HG03558 (cell line): ENCODE measurements around the gene PITHD1.
"Not testable (repeated sequence)": the region's sequence is repeated elsewhere in the genome, so short reads cannot be mapped to it uniquely, and the experiment has no call there.

Experiments
- ATAC-seq: cut with Tn5 transposase; IDR thresholded peaks from one replicate; pipeline ENCODE4 v1.9.1; 2021; ENCODE audit warnings: moderate number of reproducible peaks; ENCODE audit not compliant: unreplicated experiment; ENCODE audit errors: extremely low read depth

The PITHD1 gene

DNA sequence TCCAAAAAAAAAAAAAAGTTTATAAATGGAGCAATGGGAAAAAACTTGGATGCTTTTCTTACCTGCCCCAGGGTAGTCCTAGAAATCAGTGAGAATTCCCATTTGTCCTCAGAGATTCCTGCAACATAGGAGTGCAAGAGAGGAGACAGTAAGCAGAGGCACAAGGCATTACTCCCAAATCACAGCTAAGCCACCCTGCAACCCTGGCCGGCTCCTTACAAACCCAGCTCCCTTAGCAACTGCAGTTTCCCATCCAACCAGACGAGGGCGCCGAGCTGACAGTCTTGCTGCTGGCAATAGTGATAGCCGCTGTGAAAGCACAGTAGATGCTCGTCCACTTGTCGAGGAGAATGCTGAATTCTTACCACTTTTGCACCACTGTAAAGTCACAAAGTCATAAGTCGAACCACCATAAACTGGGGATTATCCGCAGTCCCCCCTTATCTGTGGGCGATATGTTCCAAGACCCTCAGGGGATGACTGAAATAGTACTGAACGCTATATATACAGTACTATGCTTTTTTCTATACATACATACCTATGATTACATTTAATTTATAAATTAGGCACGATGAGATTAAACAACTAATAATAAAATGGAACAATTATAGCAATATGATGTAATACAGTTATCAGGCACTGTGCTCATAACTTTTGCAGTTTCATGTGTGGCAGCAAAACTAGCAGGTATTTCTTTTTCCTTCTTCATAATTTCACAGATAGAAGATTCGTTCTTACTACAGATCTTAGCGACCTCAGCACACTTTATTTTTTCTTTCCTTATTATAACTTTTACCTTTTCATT lies 6.0 kb upstream of the PITHD1 start:
- ATAC-seq, result no peak

GRCh38 chr1:23772854-23773242 lies 5.4 kb upstream of the PITHD1 start:
- ATAC-seq, result no peak

- ATAC-seq, result no peak
Measured at GRCh38 chr1:23774174-23774880, 3.9 kb upstream of the PITHD1 start.

DNA sequence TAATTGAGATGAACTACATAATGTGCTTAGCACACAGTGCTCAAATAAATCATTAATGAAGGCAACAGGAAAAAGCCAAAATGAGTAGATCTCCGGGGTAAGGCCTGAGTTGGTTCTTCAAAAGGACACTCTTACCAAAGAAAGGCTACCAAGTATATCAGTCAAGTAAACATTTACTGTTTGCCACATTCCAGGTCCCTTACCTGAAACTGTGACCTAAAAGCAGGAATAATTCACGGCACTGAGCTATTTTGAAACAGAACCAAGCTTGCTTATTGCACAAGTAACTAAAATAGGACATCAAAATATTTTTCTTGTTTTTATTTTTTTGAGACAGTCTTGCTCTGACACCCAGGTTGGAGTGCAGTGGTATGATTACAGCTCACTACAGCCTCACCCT lies 2.0 kb upstream of the PITHD1 start:
- ATAC-seq, result no peak

GRCh38 chr1:23779826-23780371 lies 1.7 kb downstream of the PITHD1 start:
- no peak for ATAC-seq

GRCh38 chr1:23783141-23783540 lies 4.9 kb downstream of the PITHD1 start:
- not testable (repeated sequence) for ATAC-seq

DNA sequence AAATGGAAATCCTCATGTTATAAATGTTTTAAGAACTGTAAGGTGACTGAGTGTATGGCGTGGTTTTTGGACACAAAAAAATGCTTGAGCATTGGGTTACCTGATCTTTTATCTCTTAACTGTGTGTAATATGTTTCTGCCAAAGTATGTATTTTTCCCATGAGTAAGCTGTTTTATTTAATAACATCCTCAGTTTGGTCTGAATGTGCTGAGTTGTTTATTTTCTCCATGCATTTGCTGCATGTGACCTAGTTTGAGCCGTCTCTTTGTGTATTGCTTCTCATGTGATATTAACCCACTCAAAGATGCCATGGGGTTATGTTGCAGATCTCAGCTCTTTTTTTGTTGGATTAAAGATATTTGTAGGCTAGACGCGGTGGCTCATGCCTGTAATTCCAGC lies 6.6 kb downstream of the PITHD1 start:
- ATAC-seq, result no peak

DNA sequence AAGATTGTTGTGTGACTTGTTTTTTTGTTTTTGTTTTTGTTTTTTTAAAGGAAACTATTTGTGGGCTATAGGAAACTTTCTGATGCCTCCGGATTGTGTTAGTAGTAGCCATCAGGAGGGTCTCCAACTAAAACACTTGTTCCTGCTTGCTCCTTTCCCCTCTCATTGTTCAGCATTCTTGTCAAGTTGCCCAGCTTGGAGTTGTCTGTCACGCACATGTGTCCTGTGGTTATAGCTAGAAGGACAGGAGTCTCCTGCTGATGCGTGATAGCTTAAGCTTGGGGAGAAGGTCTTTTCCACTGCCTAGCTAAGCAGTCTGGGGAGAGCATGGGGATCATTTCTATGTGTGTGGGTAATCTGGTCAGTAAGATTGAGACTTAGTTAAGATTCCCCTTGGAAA lies 9.5 kb downstream of the PITHD1 start:
- ATAC-seq, result no peak

GRCh38 chr1:23788695-23789094 lies 10.5 kb downstream of the PITHD1 start:
- no peak for ATAC-seq

DNA sequence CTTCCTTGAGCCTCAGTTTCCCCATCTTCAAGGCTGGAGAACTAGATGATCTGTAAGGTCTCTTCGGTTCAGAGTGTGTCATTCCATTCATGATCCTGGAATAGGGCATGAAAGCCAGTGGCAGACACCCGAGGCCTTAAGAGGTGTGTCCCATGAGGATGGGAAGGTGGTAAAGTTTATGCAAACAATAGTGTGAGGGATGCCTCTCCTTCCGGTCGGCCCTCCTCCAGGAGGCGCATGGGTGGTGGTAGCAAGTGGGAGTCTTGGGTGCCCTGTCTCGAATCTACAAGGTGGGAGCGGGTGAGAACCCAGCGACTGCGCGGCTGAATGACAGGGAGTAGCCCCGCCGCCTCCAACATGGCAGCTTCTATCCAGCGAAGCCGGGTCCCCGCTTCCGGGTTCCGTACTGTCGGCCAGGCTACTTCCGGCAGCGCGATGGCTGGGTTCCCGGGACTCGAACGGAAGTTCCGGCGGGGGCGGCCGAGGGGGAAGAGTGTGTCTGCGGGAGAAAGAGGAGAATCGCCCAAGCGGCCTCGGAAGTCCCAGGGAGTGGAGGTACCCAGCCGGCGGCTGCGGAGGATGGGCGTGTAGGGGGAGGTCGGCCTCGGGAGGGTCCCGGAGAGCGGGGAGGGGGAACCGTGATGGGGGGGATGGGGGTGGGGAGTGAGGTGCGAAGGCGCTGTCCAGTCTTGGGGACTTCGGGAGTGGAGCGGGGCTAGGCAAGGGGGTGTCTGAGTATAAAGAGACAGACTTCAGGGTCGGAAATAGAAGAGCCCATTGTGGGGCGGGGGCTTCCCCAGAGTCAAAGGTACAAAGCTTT lies 12.7 kb downstream of the PITHD1 start, which contains the start of gene LYPLA2:
Gene LYPLA2, plus strand, starts transcription at position 450 of the 820 bp plus-strand sequence. CDS start 1,538 bp downstream, outside the sequence.
- ATAC-seq, result no peak

DNA sequence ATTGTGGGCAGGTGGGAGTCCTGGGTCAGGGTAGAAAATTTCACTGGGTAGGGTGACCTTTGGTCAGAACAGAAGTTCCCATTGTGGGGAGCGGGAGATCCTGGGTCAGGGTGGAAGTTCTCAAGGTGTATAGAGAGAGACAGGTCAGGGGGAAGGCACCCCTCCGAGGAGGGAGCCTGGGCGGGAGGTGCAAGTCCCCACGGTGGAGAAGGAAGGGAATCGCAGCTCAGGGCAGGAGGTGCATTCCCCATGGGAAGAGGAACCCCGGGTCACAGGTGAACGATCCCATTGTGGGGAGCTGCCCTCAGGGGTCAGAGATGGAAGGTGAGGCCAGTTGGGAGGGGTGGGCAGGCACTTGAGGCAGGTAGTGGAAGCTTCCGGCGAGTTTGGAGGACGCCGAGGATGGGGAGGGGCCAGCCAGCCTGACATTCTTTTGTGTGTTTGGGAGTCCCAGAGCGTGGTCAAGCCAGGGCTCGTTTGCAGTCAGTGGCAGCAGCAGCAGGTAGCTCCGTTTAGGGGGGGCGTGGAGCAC lies 13.4 kb downstream of the PITHD1 start:
- no peak for ATAC-seq

DNA sequence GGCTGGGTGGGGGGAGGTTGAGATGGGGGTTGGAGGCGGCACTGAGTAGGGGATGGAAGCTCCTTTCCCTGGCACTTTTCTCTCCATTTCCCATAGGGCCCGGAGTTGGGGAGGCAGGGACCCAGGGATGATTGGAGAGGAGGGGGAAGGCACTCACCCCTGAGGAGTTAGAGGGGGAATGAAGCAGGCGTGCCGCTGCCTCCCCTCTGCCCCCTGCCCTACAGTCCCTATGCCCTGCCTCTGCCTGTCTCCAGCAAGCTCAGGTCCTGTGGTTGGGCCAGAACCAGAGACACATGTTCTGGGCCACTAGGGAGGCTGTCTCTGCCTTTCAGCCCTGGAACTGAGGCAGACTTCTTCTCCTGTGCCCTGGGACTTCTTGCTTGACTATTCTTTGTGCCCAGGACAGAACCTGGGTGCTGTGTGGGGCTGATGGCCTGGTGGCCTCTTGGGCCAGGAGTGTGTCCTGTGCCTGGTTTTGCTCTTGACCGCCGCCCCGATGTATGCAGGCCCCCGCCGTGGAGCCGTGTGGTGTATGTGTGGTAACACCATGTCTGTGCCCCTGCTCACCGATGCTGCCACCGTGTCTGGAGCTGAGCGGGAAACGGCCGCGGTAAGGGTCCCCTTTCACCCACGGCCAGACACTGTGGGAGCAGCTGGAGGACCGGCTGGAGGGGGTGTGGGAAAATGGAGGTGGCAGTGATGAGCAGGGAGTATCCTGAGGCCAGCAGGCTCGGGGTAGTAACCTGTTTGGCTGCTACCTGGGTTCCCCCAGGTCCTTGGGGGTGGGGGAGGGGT lies 14.1 kb downstream of the PITHD1 start:
- no peak for ATAC-seq

DNA sequence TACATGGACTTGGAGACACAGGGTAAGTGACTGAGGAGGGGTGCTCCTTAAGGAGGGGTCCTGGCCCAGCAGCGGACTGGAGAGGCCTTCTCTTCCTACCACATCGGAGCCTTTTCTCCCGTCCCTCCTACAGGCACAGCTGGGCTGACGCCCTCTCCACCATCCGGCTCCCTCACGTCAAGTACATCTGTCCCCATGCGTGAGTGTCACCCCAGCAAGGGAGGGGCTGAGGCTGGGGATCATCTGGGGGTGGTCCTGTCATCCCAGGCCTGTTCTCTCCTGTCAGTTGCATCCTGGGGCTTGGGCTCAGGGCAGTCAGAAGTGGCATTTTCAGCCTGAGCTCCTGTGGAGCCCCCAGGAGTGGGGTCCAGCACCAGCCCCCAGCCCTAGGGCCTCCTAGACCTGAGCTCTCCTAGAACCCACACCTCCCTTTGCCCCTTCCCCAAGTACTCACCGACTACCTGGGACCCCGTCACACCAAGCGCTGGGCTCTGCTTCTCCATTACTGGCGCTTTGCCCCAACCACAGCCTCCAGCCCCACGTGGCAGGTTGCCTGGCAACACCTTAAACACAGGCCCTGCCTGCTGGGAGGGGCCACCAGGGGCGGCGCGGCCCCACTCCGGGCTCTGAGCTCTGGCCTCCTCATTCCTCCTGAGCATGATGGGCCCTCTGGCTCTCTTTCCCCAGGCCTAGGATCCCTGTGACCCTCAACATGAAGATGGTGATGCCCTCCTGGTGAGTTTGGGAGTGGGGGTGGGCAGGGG lies 15.0 kb downstream of the PITHD1 start:
- no peak for ATAC-seq

DNA sequence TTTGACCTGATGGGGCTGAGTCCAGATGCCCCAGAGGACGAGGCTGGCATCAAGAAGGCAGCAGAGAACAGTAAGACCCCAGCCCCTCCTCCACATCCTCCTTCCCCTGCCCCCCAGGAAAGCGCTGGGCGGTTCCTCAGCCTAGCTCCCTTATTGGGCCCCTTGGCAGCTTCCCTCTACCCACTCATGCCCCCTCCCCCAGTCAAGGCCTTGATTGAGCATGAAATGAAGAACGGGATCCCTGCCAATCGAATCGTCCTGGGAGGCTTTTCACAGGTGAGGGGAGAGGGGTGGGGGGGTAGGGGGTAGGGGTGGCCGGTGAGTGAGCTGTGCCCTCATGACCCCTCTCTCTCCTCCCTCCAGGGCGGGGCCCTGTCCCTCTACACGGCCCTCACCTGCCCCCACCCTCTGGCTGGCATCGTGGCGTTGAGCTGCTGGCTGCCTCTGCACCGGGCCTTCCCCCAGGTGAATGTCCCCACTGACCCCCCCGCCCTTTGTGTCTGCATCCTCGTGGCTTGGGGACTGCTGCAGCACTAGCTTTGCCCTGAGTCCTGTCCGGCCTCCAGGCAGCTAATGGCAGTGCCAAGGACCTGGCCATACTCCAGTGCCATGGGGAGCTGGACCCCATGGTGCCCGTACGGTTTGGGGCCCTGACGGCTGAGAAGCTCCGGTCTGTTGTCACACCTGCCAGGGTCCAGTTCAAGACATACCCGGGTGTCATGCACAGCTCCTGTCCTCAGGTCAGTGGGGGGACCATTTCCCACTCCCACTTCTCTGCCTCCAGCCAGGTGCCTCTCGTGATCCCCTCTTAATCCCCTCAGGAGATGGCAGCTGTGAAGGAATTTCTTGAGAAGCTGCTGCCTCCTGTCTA lies 15.9 kb downstream of the PITHD1 start:
- no peak for ATAC-seq

DNA sequence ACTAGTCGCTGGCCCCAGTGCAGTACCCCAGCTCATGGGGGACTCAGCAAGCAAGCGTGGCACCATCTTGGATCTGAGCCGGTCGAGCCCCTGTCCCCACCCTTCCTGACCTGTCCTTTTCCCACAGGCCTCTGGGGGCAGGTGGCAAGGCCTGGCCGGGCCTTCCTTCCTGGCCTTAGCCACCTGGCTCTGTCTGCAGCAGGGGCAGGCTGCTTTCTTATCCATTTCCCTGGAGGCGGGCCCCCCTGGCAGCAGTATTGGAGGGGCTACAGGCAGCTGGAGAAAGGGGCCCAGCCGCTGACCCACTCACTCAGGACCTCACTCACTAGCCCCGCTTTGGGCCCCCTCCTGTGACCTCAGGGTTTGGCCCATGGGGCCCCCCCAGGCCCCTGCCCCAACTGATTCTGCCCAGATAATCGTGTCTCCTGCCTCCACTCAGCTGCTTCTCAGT lies 16.5 kb downstream of the PITHD1 start:
- not testable (repeated sequence) for ATAC-seq

DNA sequence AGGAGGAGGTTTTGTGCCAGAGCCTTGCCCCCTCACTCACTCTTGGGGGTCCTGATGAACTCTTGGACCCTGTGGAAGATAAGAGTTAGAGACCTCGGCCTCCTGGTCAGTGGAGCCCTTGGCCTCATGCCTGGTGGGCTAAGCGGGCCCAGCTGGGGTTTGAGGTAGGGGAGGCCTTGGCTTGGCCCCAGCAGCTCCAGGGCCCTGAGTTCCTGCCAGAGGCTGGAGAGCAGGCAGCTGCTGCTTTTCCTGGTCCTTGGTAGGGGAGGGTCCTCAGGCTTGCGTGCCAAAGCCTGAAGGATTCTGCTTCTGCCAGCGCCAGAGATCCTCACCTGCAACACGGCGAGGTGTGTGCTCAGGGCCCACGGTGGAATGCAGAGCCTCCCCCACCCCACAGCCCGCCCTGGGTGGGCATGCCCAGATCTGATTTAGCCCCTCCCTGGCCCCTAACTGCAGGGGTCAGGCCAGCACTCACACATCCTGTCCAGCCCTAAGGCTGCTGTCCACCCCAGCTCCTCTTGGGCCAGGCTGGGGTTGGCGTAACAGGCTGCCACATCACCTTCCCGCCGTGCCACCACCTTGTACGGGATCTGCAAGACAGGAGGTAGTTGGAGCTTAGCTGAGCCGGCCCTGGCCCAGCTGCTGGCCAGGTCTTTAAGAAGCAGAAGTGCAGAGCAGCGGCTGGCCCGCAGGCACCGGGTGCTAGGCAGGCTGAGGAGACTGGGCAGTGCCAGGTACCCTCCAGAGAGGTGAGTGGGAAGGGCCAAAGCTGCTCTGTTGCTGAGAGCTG lies 17.7 kb downstream of the PITHD1 start:
- ATAC-seq, result no peak
